Measurements from ENCODE around the gene FERMT1. TPM values are rescaled to one million over a fixed set of nuclear protein-coding genes. Genes with fewer than 3 reads are reported as not detected.

FERMT1 gene
- total RNA-seq, 2 experiments from 2014 or later, result not detected

DNA sequence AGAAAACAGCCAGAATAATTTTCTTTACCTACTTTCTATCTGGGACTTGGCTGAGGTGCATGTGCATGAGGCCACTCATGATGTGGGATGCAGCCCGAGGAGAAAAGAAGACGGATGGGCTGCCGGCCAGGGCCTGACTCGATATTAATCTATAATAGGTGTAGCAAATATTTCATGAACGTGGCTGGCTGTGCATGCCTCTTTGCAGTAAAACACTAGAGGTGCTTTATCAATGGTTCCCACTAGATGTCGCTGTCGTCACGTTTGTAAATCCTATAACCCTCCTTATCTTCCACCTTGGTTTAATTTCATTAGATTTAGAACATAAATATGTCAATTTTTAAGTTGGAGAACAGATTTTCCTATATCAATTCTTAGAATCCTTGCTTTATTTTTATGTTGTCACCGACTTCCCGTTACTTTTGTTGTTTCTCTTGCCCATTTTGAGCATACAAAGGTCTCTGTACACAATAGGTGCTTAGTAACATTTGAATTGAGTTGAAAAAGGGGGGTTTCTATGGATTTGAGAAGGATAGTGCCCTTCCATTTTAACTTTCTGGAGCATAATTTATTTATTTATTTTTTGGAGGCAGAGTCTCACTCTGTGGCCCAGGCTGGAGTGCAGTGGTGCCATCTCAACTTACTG is 19.6 kb upstream of the FERMT1 start:
- peak; percentile 92 for TF ChIP-seq CTCF (conservative IDR thresholded peaks at IDR 0.05; ENCODE audit: low read length)
- TF ChIP-seq EZH2phosphoT487 (IDR thresholded peaks at IDR 0.05; ENCODE audit: borderline replicate concordance, low read depth, low read length), result no peak
- Histone ChIP-seq H3K4me2 (ENCODE audit: low read length) (no peak overlapping the region), H3K9me2 (ENCODE audit: insufficient read depth, low read length) (no peaks in the 10 kb centered on the region), H3K79me2 (ENCODE audit: insufficient read depth, low read depth, low read length) (no peaks in the 10 kb centered on the region), H3K36me3 (ENCODE audit: insufficient read depth, low read length) (no peaks in the 10 kb centered on the region), H3K9me3 (ENCODE audit: low read length) (no peaks in the 10 kb centered on the region), H3K27ac (ENCODE audit: low read depth, low read length, poor library complexity, severe bottlenecking) (no peak overlapping the region), H2AFZ (ENCODE audit: low read length) (no peak overlapping the region), H4K20me1 (ENCODE audit: insufficient read depth, low read length) (no peaks in the 10 kb centered on the region), H3K4me1 (ENCODE audit: insufficient read depth, low read length, poor library complexity, severe bottlenecking) (no peaks in the 10 kb centered on the region), H3K4me3 (ENCODE audit: low read depth, low read length, poor library complexity, severe bottlenecking) (no peak overlapping the region)
- POLR2A ChIA-PET, result no interaction called here
- peak; percentile 60 for DNase-seq (ENCODE audit: low spot score)
- intact Hi-C loops (cut with micrococcal nuclease; ENCODE audit: unreplicated experiment), result no loop called here
- CTCF ChIA-PET (ENCODE audit: unreplicated experiment), result no interaction called here
- BruUV-seq (replicated peaks), result no TSS peak

DNA sequence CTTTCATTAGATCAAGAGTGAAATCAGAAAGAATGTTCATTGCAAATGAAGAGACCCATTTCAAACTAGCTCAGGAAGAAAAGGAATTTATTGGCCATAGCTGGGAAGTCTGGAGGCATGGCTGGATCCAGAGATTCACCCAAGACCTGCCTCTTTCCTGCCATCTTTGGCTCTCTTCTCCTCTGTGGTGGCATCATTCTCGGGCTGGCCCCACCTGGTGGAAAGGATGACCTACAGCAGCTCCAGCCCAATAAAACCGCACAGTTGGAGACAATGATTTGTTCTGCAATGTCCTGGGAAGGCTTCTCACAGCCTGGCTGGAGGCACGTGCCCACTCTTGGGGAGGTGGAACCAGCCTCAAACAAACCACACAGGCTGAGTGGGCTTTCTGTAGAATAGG is 18.1 kb upstream of the FERMT1 start:
- peak; percentile 63 for TF ChIP-seq CTCF (conservative IDR thresholded peaks at IDR 0.05; ENCODE audit: low read length)
- no peak for TF ChIP-seq EZH2phosphoT487 (IDR thresholded peaks at IDR 0.05; ENCODE audit: borderline replicate concordance, low read depth, low read length)
- H3K36me3 ChIP-seq (ENCODE audit: insufficient read depth, low read length), result no peaks in the 10 kb centered on the region
- no peak overlapping the region for H3K27ac ChIP-seq (ENCODE audit: low read depth, low read length, poor library complexity, severe bottlenecking)
- no peak overlapping the region for H3K4me3 ChIP-seq (ENCODE audit: low read depth, low read length, poor library complexity, severe bottlenecking)
- POLR2A ChIA-PET, result interaction anchor here (0.6 to 0.7 kb wide), 3 partner anchors 10 to 880 kb away, joined by 3 to 4 read pairs (median 3); no protein-coding TSS in a partner anchor
- DNase-seq (ENCODE audit: low spot score), result peak; percentile 5
- no peak overlapping the region for H3K4me2 ChIP-seq (ENCODE audit: low read length)
- H3K79me2 ChIP-seq (ENCODE audit: insufficient read depth, low read depth, low read length), result no peaks in the 10 kb centered on the region
- H3K9me2 ChIP-seq (ENCODE audit: insufficient read depth, low read length), result no peaks in the 10 kb centered on the region
- H3K9me3 ChIP-seq (ENCODE audit: low read length), result no peaks in the 10 kb centered on the region
- no TSS peak for BruUV-seq (replicated peaks)
- no peaks in the 10 kb centered on the region for H3K4me1 ChIP-seq (ENCODE audit: insufficient read depth, low read length, poor library complexity, severe bottlenecking)
- intact Hi-C loops (cut with micrococcal nuclease; ENCODE audit: unreplicated experiment), result no loop called here
- CTCF ChIA-PET (ENCODE audit: unreplicated experiment), result interaction anchor here (0.6 to 1.9 kb wide), 2 partner anchors 10 to 31 kb away, joined by 3 to 7 read pairs; no protein-coding TSS in a partner anchor
- no peaks in the 10 kb centered on the region for H4K20me1 ChIP-seq (ENCODE audit: insufficient read depth, low read length)
- peak overlapping the region; percentile 55 for H2AFZ ChIP-seq (ENCODE audit: low read length)

DNA sequence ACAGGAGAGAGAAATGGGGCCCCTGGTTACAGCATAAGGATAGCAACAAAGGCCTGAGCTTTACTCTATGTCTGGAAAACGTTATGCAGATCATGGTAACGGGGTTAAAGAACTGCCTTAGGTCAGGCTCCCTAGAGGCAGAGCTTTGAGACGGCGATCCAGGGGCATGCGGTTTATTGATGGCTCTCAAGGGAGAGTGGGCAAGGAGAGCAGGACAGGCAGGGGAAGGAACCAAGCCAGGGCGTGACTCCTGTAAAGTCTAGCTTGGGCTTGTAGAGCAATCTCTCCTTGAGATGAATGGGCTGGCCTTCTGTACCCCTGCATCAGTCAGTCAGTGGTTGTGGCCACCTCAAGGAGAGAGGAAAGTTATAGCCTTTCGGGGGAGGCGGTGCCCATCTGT is 12.5 kb upstream of the FERMT1 start:
- H3K4me3 ChIP-seq (ENCODE audit: low read depth, low read length, poor library complexity, severe bottlenecking), result no peak overlapping the region
- intact Hi-C loops (cut with micrococcal nuclease; ENCODE audit: unreplicated experiment), result no loop called here
- no peaks in the 10 kb centered on the region for H3K9me2 ChIP-seq (ENCODE audit: insufficient read depth, low read length)
- H3K4me1 ChIP-seq (ENCODE audit: insufficient read depth, low read length, poor library complexity, severe bottlenecking), result no peaks in the 10 kb centered on the region
- no peak overlapping the region for H3K27ac ChIP-seq (ENCODE audit: low read depth, low read length, poor library complexity, severe bottlenecking)
- no peaks in the 10 kb centered on the region for H4K20me1 ChIP-seq (ENCODE audit: insufficient read depth, low read length)
- POLR2A ChIA-PET, result interaction anchor here (1.4 kb wide), 1 partner anchor 10 kb away, joined by 6 read pairs; no protein-coding TSS in a partner anchor
- H2AFZ ChIP-seq (ENCODE audit: low read length), result no peak overlapping the region
- no peak for DNase-seq (ENCODE audit: low spot score)
- CTCF ChIA-PET (ENCODE audit: unreplicated experiment), result no interaction called here
- no peak for TF ChIP-seq CTCF (conservative IDR thresholded peaks at IDR 0.05; ENCODE audit: low read length)
- no peak for TF ChIP-seq EZH2phosphoT487 (IDR thresholded peaks at IDR 0.05; ENCODE audit: borderline replicate concordance, low read depth, low read length)
- no peak overlapping the region for H3K4me2 ChIP-seq (ENCODE audit: low read length)
- no peaks in the 10 kb centered on the region for H3K36me3 ChIP-seq (ENCODE audit: insufficient read depth, low read length)
- BruUV-seq (replicated peaks), result no TSS peak
- no peaks in the 10 kb centered on the region for H3K9me3 ChIP-seq (ENCODE audit: low read length)
- no peaks in the 10 kb centered on the region for H3K79me2 ChIP-seq (ENCODE audit: insufficient read depth, low read depth, low read length)
